Measurements from ENCODE around the gene SAMD1.

GRCh38 chr19:14114439-14114838, 23.9 kb upstream of the SAMD1 start:
- TF ChIP-seq CTCF (IDR thresholded peaks at IDR 0.05) = no peak
- TF ChIP-seq POLR2AphosphoS5 (IDR thresholded peaks at IDR 0.05) = no peak

All from breast epithelium (tissue), 3 donors.